GM23248 (cell line): ENCODE measurements around the gene DNAJC8.

Experiments used
- EZH2 ChIP-seq: fragments of 200-600 bp; sonication (generic); IDR thresholded peaks from 2 replicates; pipeline ENCODE4 v1.6.1; 2018; ENCODE audit warnings: antibody characterized with exemption, mild to moderate bottlenecking; ENCODE audit not compliant: insufficient read depth, poor library complexity, severe bottlenecking
- EZH2phosphoT487 ChIP-seq: fragments of 200-600 bp; sonication (generic); IDR thresholded peaks from 2 replicates; pipeline ENCODE4 v1.6.1; 2018; ENCODE audit warnings: antibody characterized with exemption, moderate library complexity, mild to moderate bottlenecking, low read depth; ENCODE audit not compliant: insufficient read depth

DNA sequence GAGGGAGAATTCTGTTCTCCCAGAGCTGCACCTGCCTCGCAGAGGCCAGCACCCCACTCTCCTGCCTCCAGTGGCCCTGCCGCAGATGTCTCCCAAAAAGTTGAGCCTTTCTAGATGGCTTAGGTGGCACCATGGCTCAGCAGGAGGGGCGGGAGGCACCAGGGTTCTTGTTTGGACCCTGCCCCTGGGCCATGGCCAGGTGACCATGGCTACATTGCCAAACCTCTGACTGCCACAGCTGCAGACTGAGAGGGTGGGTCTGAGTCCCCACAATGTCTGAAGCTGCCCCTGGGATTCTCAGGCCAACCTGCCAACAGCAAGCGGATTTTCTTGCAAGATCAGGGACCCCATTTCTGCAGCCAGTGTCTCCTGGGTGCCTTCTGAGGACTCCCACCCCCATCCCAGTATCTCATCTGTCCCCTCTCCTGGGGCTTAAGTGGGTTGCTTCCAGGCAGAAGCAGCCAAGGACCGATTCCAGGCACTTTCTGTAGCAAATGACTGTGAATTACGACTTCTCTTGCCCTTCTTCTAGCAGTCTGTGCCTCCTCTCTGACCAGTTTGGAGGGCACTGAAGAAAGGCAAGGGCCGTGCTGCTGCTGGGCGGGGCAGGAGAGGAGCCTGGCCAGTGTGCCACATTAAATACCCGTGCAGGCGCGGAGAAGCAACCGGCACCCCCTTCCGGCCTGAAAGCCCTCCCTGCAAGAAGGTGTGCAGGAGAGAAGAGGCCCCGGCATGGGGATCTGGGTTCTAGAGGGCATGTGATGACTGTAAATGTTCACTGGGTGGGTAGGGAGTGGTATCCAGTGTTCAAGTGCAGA, 49.0 kb upstream of the DNAJC8 start:
- TF ChIP-seq EZH2phosphoT487 (no peak), EZH2 (no peak)
